DOHH2 (cell line): ENCODE data around the gene CSMD2.

Source experiments
- H3F3A ChIP-seq: fragments of 200-600 bp; sonication (generic), shearing (Covaris generic); 2 replicates; pipeline ENCODE4 v1.6.0; 2016; ENCODE audit warnings: antibody characterized with exemption, mild to moderate bottlenecking; ENCODE audit not compliant: control insufficient read depth, insufficient read depth
- H3K27ac ChIP-seq: fragments of 200-600 bp; sonication (generic); 2 replicates; pipeline ENCODE4 v1.5.1; 2014; ENCODE audit warnings: low read depth, mild to moderate bottlenecking, low read length, moderate library complexity
- H3K27me3 ChIP-seq: fragments of 200-600 bp; sonication (generic); 2 replicates; pipeline ENCODE4 v1.6.1; 2014; ENCODE audit warnings: mild to moderate bottlenecking, low read length, mixed read lengths; ENCODE audit not compliant: control insufficient read depth
- H3K36me3 ChIP-seq: fragments of 200-600 bp; sonication (generic); 2 replicates; pipeline ENCODE4 v1.6.1; 2014; ENCODE audit warnings: mild to moderate bottlenecking, low read length, moderate library complexity, mixed read lengths; ENCODE audit not compliant: control insufficient read depth
- H3K4me1 ChIP-seq: fragments of 200-600 bp; sonication (generic); 2 replicates; pipeline ENCODE4 v1.6.1; 2014; ENCODE audit warnings: mild to moderate bottlenecking, low read length, mixed read lengths; ENCODE audit not compliant: control insufficient read depth
- H3K4me2 ChIP-seq: fragments of 200-600 bp; sonication (generic); 2 replicates; pipeline ENCODE4 v1.6.0; 2014; ENCODE audit warnings: mild to moderate bottlenecking, low read length, moderate library complexity
- H3K4me3 ChIP-seq: fragments of 200-600 bp; sonication (generic); 2 replicates; pipeline ENCODE4 v1.5.1; 2014; ENCODE audit warnings: mild to moderate bottlenecking, low read length, mixed read lengths
- H3K79me2 ChIP-seq: fragments of 200-600 bp; sonication (generic); 2 replicates; pipeline ENCODE4 v1.6.1; 2014; ENCODE audit warnings: mild to moderate bottlenecking, low read length, mixed read lengths; ENCODE audit not compliant: control insufficient read depth
- H3K9me2 ChIP-seq: fragments of 200-600 bp; sonication (generic); replicated peaks from 2 replicates; pipeline ENCODE4 v1.6.1; 2014; ENCODE audit warnings: mild to moderate bottlenecking, low read length, mixed read lengths; ENCODE audit not compliant: control insufficient read depth
- H3K9me3 ChIP-seq: fragments of 200-600 bp; sonication (generic); 2 replicates; pipeline ENCODE4 v1.6.1; 2014; ENCODE audit warnings: antibody characterized with exemption, low read length, mixed read lengths; ENCODE audit not compliant: control insufficient read depth, insufficient read depth
- H4K20me1 ChIP-seq: fragments of 200-600 bp; sonication (generic); 2 replicates; pipeline ENCODE4 v1.6.0; 2014; ENCODE audit warnings: low read depth, mild to moderate bottlenecking, antibody characterized with exemption, low read length, moderate library complexity; ENCODE audit not compliant: control insufficient read depth, insufficient read depth
- CTCF ChIP-seq: fragments of 200-600 bp; sonication (generic); IDR thresholded peaks from one replicate; pipeline ENCODE4 v1.5.1; 2014; ENCODE audit warnings: antibody characterized with exemption, mild to moderate bottlenecking, low read depth, low read length; ENCODE audit not compliant: poor library complexity, severe bottlenecking
- EZH2phosphoT487 ChIP-seq: fragments of 200-600 bp; sonication (generic); IDR thresholded peaks from 2 replicates; pipeline ENCODE4 v1.6.1; 2017; ENCODE audit warnings: borderline replicate concordance, mild to moderate bottlenecking, antibody characterized with exemption, low read length, moderate library complexity, mixed read lengths

The CSMD2 gene

DNA sequence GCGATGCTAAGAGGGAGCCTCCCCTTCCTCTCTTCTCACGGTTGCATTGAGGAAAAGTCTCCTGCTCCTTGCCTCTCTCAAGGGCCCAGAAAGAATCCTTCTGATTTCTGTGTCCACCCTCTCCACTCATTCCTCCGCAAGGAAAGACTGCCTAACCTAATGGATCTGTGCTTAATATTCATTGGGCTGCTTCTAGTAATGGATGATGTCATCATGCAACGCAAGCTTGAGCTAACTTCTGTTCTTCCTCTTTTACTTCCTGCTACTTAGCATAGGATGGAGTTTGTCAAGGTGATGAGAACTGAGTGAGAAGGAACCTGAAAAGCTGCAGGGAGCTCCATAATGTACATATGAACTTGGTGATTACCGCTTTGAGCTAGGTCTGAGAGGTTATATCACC is 336.4 kb downstream of the CSMD2 start:
- H3K9me2 ChIP-seq = no peaks in the 10 kb centered on the region
- H3K4me1 ChIP-seq = no peaks in the 10 kb centered on the region
- no peak overlapping the region for H3K27ac ChIP-seq
- H3K27me3 ChIP-seq = no peaks in the 10 kb centered on the region
- no peaks in the 10 kb centered on the region for H3K79me2 ChIP-seq
- no peaks in the 10 kb centered on the region for H3K36me3 ChIP-seq
- H3K9me3 ChIP-seq = no peaks in the 10 kb centered on the region; the same call in 1 of the 2 replicates
- no peak for TF ChIP-seq EZH2phosphoT487
- no peak for TF ChIP-seq CTCF
- no peaks in the 10 kb centered on the region for H4K20me1 ChIP-seq
- H3K4me2 ChIP-seq = no peak overlapping the region
- no peak overlapping the region for H3K4me3 ChIP-seq
- H3F3A ChIP-seq = no peaks in the 10 kb centered on the region

DNA sequence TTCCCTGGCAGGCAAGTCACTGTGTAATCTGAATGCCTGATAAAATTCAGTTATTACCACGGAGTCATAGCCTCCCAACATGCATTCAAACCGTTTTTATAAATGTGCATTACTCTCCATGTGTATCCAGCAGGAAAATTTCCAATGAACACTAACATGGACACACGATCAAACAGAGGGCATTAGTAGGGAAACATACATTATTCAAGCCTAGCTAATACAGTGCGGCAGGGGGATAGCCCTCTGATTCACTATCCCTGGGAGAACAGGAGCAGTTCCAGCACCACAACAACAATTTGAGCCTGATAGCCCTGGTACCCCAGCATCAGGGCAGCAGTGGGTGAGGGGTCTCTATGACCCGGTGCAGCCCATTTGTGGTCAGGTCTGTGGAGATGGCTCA is 337.0 kb downstream of the CSMD2 start:
- H3K36me3 ChIP-seq = no peaks in the 10 kb centered on the region
- H3K9me3 ChIP-seq = no peaks in the 10 kb centered on the region; the same call in 1 of the 2 replicates
- no peaks in the 10 kb centered on the region for H3K27me3 ChIP-seq
- no peaks in the 10 kb centered on the region for H3K4me1 ChIP-seq
- no peak overlapping the region for H3K27ac ChIP-seq
- no peaks in the 10 kb centered on the region for H4K20me1 ChIP-seq
- H3K4me2 ChIP-seq = no peak overlapping the region
- H3K79me2 ChIP-seq = no peaks in the 10 kb centered on the region
- H3K9me2 ChIP-seq = no peaks in the 10 kb centered on the region
- H3F3A ChIP-seq = no peaks in the 10 kb centered on the region
- TF ChIP-seq CTCF (no peak), EZH2phosphoT487 (no peak)
- no peak overlapping the region for H3K4me3 ChIP-seq

GRCh38 chr1:33826711-33827110 is 338.3 kb downstream of the CSMD2 start:
- H3F3A ChIP-seq = no peaks in the 10 kb centered on the region
- no peaks in the 10 kb centered on the region for H3K27me3 ChIP-seq
- TF ChIP-seq CTCF (no peak), EZH2phosphoT487 (no peak)
- no peaks in the 10 kb centered on the region for H3K79me2 ChIP-seq
- no peaks in the 10 kb centered on the region for H4K20me1 ChIP-seq
- no peak overlapping the region for H3K4me3 ChIP-seq
- no peak overlapping the region for H3K27ac ChIP-seq
- H3K4me2 ChIP-seq = no peak overlapping the region
- H3K36me3 ChIP-seq = no peaks in the 10 kb centered on the region
- H3K4me1 ChIP-seq = no peaks in the 10 kb centered on the region
- no peaks in the 10 kb centered on the region for H3K9me2 ChIP-seq
- H3K9me3 ChIP-seq = no peaks in the 10 kb centered on the region; the same call in 1 of the 2 replicates

DNA sequence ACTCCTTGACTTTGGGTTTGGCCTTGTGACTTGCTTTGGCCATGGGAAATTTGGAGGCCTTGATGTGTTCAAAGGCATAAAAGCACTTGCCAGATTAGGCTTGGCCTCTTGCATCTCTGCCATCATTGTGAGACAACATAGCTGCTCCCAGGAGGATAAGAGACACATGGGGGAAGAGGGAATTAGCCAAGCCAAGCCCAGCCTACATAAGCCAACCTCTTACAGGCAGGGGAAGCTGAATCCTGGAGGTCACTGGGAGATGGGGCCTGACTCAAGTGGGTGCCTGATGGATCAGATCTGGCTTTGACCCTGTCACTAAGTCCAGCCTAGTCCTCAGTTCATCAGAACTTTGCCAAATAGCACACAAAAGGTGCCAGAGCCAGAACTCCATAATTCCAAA is 338.7 kb downstream of the CSMD2 start:
- Histone ChIP-seq H3K79me2 (no peaks in the 10 kb centered on the region), H3K9me3 (no peaks in the 10 kb centered on the region; the same call in 1 of the 2 replicates), H3K36me3 (no peaks in the 10 kb centered on the region), H3K4me2 (no peak overlapping the region), H3F3A (no peaks in the 10 kb centered on the region), H3K9me2 (no peaks in the 10 kb centered on the region), H3K27me3 (no peaks in the 10 kb centered on the region), H3K4me1 (no peaks in the 10 kb centered on the region), H3K4me3 (no peak overlapping the region), H3K27ac (no peak overlapping the region), H4K20me1 (no peaks in the 10 kb centered on the region)
- TF ChIP-seq EZH2phosphoT487 (no peak), CTCF (no peak)
